HEK293 (cell line): Measurements from ENCODE around the gene KLF11.

Source experiments
- CTCF ChIA-PET: fragments of 350-600 bp; formaldehyde crosslinking; extraction: SDS; loops from one replicate; lab custom pipeline; 2021; ENCODE audit warnings: antibody characterized with exemption; lab: Yijun Ruan, JAX
- POLR2A ChIA-PET: fragments of 300-600 bp; formaldehyde crosslinking; extraction: SDS; loops from one replicate; lab custom pipeline; 2020; ENCODE audit warnings: antibody characterized with exemption, inconsistent platforms; lab: Yijun Ruan, JAX
- H3K27ac ChIP-seq: fragments of 200-500 bp; sonication (Bioruptor generic); 2 replicates; pipeline ENCODE4 v1.5.1; 2014; ENCODE audit warnings: low read depth, low read length, control low read depth, inconsistent platforms; ENCODE audit errors: extremely low read depth
- H3K36me3 ChIP-seq, 2 experiments: fragments of 200-500 bp in 1 of 2; sonication (Bioruptor generic) in 1 of 2; 1 replicate in 1 of 2; 2 replicates in 1 of 2; pipeline ENCODE4 v1.5.1; 2014 to 2017; ENCODE audit warnings: inconsistent platforms in 2 of 2, low read length in 2 of 2; ENCODE audit not compliant: control insufficient read depth in 2 of 2, insufficient read depth in 1 of 2
- H3K4me1 ChIP-seq: fragments of 200-500 bp; sonication (Bioruptor generic); 2 replicates; pipeline ENCODE4 v1.5.1; 2014; ENCODE audit warnings: mild to moderate bottlenecking, low read length, inconsistent platforms; ENCODE audit not compliant: control insufficient read depth, insufficient read depth
- H3K4me3 ChIP-seq: 2 replicates; pipeline ENCODE4 v1.5.1; 2011; ENCODE audit warnings: low read depth, mild to moderate bottlenecking, control low read depth, low read length, moderate library complexity
- H3K9me3 ChIP-seq: fragments of 200-500 bp; sonication (Bioruptor generic); 2 replicates; pipeline ENCODE4 v1.5.1; 2014; ENCODE audit warnings: low read depth, low read length, inconsistent platforms; ENCODE audit not compliant: control insufficient read depth, insufficient read depth
- BCL11B ChIP-seq: fragments of 450-650 bp; formaldehyde crosslinking; IDR thresholded peaks from 2 replicates; pipeline ENCODE4 v1.5.1; 2016; ENCODE audit warnings: low read depth, missing biosample characterization, missing genetic modification characterization
- HOXC10 ChIP-seq: sonication (generic); formaldehyde crosslinking; IDR thresholded peaks from 2 replicates; pipeline ENCODE4 v1.8.1; 2023; ENCODE audit warnings: mild to moderate bottlenecking, missing genetic modification reagents
- SCRT1 ChIP-seq: fragments of 450-650 bp; formaldehyde crosslinking; IDR thresholded peaks from 2 replicates; pipeline ENCODE4 v1.5.1; 2016; ENCODE audit warnings: missing biosample characterization, missing genetic modification characterization, borderline replicate concordance
- SP3 ChIP-seq: fragments of 450-650 bp; formaldehyde crosslinking; IDR thresholded peaks from 2 replicates; pipeline ENCODE4 v1.5.1; 2016; ENCODE audit warnings: missing biosample characterization, missing genetic modification characterization
- SP7 ChIP-seq: fragments of 450-650 bp; formaldehyde crosslinking; IDR thresholded peaks from 2 replicates; pipeline ENCODE4 v1.5.1; 2016; ENCODE audit warnings: missing biosample characterization, missing genetic modification characterization
- ZNF114 ChIP-seq: fragments of 450-650 bp; formaldehyde crosslinking; IDR thresholded peaks from 2 replicates; pipeline ENCODE4 v1.5.0; 2017; ENCODE audit warnings: missing biosample characterization, missing genetic modification characterization
- ZNF623 ChIP-seq: fragments of 450-650 bp; formaldehyde crosslinking; IDR thresholded peaks from 2 replicates; pipeline ENCODE4 v1.5.1; 2016; ENCODE audit warnings: missing biosample characterization, missing genetic modification characterization
- ZNF677 ChIP-seq: fragments of 450-650 bp; IDR thresholded peaks from 2 replicates; pipeline ENCODE4 v1.5.0; 2018; ENCODE audit warnings: missing biosample characterization, mild to moderate bottlenecking, missing genetic modification characterization, moderate library complexity
- ZNF843 ChIP-seq: fragments of 450-650 bp; formaldehyde crosslinking; IDR thresholded peaks from 2 replicates; pipeline ENCODE4 v1.5.1; 2016; ENCODE audit warnings: missing biosample characterization, missing genetic modification characterization
- ZXDB ChIP-seq: fragments of 450-650 bp; formaldehyde crosslinking; IDR thresholded peaks from 2 replicates; pipeline ENCODE4 v1.5.1; 2016; ENCODE audit warnings: missing biosample characterization, missing genetic modification characterization
- TF ChIP-seq, protein P1 (sequence below): fragments of 450-650 bp; formaldehyde crosslinking; conservative IDR thresholded peaks from 2 replicates; pipeline ENCODE4 v1.5.1; 2016; ENCODE audit warnings: low read depth, missing biosample characterization, missing genetic modification characterization
- TF ChIP-seq, protein P2 (sequence below): fragments of 450-650 bp; formaldehyde crosslinking; IDR thresholded peaks from 2 replicates; pipeline ENCODE4 v1.5.0; 2017; ENCODE audit warnings: missing biosample characterization, missing genetic modification characterization, borderline replicate concordance
- TF ChIP-seq, protein P3 (sequence below): fragments of 450-650 bp; formaldehyde crosslinking; IDR thresholded peaks from 2 replicates; pipeline ENCODE4 v1.5.1; 2016; ENCODE audit warnings: missing biosample characterization, missing genetic modification characterization
- TF ChIP-seq, protein P4 (sequence below): fragments of 450-650 bp; formaldehyde crosslinking; IDR thresholded peaks from 2 replicates; pipeline ENCODE4 v1.5.1; 2016; ENCODE audit warnings: missing biosample characterization, missing genetic modification characterization
- TF ChIP-seq, protein P5 (sequence below): fragments of 450-650 bp; formaldehyde crosslinking; IDR thresholded peaks from 2 replicates; pipeline ENCODE4 v1.5.1; 2016; ENCODE audit warnings: missing biosample characterization, missing genetic modification characterization, borderline replicate concordance

Gene KLF11

DNA sequence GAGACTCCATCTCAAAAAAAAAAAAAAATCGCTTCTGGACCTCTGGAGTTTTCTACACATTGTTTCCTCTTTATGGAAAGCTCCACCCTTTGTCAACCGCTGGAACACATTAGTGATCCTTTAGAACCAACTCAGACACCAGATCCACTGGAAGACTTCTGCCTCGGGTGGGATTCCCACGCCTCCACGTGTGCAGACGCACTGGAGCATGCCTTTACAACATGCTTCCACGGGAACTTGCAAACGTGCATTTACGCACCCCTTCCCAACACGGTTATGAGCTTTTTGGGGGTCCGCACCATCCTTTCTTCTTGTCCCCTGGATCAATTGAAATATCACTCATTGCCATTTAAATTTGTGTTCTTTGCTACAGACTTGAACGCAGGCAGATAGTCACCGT is 31.8 kb downstream of the KLF11 start:
- Histone ChIP-seq H3K4me1 (0 out of 2 replicates have a peak, but pooled peaks cover 2% of the 10 kb centered on the region), H3K4me3 (no peak overlapping the region), H3K36me3 (no peaks in the 10 kb centered on the region; a peak in 1 of 3 replicates), H3K27ac (no peak overlapping the region), H3K9me3 (no peaks in the 10 kb centered on the region)
- ChIA-PET POLR2A (interaction anchor here (0.6 kb wide), 1 partner anchor 624 kb away, joined by 3 read pairs; no protein-coding TSS in a partner anchor), CTCF (interaction anchor here (0.6 to 6.8 kb wide), 6 partner anchors 20 to 360 kb away, joined by 3 to 124 read pairs (median 4); no protein-coding TSS in a partner anchor)
- TF ChIP-seq, protein P1, sequence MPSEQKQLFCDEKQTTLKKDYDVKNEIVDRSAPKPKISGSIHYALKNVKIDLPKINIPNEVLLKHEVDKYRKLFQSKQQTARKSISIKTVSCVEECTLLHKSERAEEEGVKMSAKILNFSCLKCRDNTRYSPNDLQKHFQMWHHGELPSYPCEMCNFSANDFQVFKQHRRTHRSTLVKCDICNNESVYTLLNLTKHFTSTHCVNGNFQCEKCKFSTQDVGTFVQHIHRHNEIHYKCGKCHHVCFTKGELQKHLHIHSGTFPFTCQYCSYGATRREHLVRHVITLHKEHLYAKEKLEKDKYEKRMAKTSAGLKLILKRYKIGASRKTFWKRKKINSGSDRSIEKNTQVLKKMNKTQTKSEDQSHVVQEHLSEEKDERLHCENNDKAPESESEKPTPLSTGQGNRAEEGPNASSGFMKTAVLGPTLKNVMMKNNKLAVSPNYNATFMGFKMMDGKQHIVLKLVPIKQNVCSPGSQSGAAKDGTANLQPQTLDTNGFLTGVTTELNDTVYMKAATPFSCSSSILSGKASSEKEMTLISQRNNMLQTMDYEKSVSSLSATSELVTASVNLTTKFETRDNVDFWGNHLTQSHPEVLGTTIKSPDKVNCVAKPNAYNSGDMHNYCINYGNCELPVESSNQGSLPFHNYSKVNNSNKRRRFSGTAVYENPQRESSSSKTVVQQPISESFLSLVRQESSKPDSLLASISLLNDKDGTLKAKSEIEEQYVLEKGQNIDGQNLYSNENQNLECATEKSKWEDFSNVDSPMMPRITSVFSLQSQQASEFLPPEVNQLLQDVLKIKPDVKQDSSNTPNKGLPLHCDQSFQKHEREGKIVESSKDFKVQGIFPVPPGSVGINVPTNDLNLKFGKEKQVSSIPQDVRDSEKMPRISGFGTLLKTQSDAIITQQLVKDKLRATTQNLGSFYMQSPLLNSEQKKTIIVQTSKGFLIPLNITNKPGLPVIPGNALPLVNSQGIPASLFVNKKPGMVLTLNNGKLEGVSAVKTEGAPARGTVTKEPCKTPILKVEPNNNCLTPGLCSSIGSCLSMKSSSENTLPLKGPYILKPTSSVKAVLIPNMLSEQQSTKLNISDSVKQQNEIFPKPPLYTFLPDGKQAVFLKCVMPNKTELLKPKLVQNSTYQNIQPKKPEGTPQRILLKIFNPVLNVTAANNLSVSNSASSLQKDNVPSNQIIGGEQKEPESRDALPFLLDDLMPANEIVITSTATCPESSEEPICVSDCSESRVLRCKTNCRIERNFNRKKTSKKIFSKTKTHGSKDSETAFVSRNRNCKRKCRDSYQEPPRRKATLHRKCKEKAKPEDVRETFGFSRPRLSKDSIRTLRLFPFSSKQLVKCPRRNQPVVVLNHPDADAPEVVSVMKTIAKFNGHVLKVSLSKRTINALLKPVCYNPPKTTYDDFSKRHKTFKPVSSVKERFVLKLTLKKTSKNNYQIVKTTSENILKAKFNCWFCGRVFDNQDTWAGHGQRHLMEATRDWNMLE (tag by site-specific recombination), result no peak
- no peak for TF ChIP-seq SP3 (tag by site-specific recombination)
- TF ChIP-seq, protein P2, sequence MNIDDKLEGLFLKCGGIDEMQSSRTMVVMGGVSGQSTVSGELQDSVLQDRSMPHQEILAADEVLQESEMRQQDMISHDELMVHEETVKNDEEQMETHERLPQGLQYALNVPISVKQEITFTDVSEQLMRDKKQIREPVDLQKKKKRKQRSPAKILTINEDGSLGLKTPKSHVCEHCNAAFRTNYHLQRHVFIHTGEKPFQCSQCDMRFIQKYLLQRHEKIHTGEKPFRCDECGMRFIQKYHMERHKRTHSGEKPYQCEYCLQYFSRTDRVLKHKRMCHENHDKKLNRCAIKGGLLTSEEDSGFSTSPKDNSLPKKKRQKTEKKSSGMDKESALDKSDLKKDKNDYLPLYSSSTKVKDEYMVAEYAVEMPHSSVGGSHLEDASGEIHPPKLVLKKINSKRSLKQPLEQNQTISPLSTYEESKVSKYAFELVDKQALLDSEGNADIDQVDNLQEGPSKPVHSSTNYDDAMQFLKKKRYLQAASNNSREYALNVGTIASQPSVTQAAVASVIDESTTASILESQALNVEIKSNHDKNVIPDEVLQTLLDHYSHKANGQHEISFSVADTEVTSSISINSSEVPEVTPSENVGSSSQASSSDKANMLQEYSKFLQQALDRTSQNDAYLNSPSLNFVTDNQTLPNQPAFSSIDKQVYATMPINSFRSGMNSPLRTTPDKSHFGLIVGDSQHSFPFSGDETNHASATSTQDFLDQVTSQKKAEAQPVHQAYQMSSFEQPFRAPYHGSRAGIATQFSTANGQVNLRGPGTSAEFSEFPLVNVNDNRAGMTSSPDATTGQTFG (tag by site-specific recombination), result no peak

DNA sequence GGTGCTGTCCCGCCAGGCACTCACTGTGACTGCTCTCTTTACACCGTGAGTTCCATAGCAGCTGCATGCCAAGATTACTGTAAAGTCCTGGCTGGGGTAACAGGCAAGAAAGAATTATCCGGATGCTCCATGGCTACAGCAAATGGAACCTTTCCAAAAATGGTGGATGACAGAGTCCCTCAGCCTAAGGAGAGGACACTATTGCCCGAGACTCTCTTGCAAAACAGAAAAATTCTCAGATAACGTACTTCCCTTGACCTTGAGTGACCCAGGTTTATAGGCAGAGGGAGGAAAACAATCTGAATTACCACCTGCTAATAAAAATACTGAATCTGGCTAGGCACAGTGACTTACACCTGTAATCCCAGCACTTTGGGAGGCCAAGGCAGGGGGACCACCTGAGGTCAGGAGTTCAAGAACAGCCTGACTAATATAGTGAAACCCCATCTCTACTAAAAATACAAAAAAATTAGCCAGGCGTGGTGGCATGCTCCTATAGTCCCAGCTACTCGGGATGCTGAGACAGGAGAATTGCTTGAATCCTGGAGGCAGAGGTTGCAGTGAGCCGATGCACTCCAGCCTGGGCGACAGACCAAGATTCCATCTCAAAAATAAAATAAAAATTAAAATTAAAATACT is 32.3 kb downstream of the KLF11 start:
- CTCF ChIA-PET, result interaction anchor here (0.6 to 6.8 kb wide), 6 partner anchors 19 to 359 kb away, joined by 3 to 124 read pairs (median 5); no protein-coding TSS in a partner anchor
- Histone ChIP-seq H3K4me1 (0 out of 2 replicates have a peak, but pooled peaks cover 2% of the 10 kb centered on the region), H3K9me3 (no peaks in the 10 kb centered on the region), H3K27ac (no peak overlapping the region), H3K36me3 (no peaks in the 10 kb centered on the region; a peak in 1 of 3 replicates), H3K4me3 (no peak overlapping the region)
- POLR2A ChIA-PET, result interaction anchor here (0.6 kb wide), 2 partner anchors 32 to 623 kb away, joined by 3 to 5 read pairs; no protein-coding TSS in a partner anchor
- TF ChIP-seq ZXDB (tag by site-specific recombination) (no peak), ZNF677 (tag by site-specific recombination) (no peak), BCL11B (no peak), ZNF114 (tag by site-specific recombination) (no peak), ZNF623 (tag by site-specific recombination) (no peak), HOXC10 (CRISPR knock-in tag) (no peak), ZNF843 (tag by site-specific recombination) (no peak), SP7 (tag by site-specific recombination) (no peak), SCRT1 (tag by site-specific recombination) (no peak)
- TF ChIP-seq, protein P3, sequence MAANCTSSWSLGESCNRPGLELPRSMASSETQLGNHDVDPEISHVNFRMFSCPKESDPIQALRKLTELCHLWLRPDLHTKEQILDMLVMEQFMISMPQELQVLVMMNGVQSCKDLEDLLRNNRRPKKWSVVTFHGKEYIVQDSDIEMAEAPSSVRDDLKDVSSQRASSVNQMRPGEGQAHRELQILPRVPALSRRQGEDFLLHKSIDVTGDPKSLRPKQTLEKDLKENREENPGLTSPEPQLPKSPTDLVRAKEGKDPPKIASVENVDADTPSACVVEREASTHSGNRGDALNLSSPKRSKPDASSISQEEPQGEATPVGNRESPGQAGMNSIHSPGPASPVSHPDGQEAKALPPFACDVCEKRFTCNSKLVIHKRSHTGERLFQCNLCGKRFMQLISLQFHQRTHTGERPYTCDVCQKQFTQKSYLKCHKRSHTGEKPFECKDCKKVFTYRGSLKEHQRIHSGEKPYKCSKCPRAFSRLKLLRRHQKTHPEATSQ (tag by site-specific recombination), result no peak
- TF ChIP-seq, protein P4, sequence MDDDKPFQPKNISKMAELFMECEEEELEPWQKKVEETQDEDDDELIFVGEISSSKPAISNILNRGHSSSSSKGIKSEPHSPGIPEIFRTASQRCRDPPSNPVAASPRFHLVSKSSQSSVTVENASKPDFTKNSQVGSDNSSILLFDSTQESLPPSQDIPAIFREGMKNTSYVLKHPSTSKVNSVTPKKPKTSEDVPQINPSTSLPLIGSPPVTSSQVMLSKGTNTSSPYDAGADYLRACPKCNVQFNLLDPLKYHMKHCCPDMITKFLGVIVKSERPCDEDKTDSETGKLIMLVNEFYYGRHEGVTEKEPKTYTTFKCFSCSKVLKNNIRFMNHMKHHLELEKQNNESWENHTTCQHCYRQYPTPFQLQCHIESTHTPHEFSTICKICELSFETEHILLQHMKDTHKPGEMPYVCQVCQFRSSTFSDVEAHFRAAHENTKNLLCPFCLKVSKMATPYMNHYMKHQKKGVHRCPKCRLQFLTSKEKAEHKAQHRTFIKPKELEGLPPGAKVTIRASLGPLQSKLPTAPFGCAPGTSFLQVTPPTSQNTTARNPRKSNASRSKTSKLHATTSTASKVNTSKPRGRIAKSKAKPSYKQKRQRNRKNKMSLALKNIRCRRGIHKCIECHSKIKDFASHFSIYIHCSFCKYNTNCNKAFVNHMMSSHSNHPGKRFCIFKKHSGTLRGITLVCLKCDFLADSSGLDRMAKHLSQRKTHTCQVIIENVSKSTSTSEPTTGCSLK (tag by site-specific recombination), result no peak
- TF ChIP-seq, protein P5, sequence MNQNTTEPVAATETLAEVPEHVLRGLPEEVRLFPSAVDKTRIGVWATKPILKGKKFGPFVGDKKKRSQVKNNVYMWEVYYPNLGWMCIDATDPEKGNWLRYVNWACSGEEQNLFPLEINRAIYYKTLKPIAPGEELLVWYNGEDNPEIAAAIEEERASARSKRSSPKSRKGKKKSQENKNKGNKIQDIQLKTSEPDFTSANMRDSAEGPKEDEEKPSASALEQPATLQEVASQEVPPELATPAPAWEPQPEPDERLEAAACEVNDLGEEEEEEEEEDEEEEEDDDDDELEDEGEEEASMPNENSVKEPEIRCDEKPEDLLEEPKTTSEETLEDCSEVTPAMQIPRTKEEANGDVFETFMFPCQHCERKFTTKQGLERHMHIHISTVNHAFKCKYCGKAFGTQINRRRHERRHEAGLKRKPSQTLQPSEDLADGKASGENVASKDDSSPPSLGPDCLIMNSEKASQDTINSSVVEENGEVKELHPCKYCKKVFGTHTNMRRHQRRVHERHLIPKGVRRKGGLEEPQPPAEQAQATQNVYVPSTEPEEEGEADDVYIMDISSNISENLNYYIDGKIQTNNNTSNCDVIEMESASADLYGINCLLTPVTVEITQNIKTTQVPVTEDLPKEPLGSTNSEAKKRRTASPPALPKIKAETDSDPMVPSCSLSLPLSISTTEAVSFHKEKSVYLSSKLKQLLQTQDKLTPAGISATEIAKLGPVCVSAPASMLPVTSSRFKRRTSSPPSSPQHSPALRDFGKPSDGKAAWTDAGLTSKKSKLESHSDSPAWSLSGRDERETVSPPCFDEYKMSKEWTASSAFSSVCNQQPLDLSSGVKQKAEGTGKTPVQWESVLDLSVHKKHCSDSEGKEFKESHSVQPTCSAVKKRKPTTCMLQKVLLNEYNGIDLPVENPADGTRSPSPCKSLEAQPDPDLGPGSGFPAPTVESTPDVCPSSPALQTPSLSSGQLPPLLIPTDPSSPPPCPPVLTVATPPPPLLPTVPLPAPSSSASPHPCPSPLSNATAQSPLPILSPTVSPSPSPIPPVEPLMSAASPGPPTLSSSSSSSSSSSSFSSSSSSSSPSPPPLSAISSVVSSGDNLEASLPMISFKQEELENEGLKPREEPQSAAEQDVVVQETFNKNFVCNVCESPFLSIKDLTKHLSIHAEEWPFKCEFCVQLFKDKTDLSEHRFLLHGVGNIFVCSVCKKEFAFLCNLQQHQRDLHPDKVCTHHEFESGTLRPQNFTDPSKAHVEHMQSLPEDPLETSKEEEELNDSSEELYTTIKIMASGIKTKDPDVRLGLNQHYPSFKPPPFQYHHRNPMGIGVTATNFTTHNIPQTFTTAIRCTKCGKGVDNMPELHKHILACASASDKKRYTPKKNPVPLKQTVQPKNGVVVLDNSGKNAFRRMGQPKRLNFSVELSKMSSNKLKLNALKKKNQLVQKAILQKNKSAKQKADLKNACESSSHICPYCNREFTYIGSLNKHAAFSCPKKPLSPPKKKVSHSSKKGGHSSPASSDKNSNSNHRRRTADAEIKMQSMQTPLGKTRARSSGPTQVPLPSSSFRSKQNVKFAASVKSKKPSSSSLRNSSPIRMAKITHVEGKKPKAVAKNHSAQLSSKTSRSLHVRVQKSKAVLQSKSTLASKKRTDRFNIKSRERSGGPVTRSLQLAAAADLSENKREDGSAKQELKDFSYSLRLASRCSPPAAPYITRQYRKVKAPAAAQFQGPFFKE, result no peak
